Measurements from ENCODE around the gene TNFAIP3. TPM values are rescaled to one million over a fixed set of nuclear protein-coding genes. Genes with fewer than 3 reads are reported as not detected.
"Not testable (repeated sequence)": the region's sequence is repeated elsewhere in the genome, so short reads cannot be mapped to it uniquely, and the experiment has no call there.

TNFAIP3 gene
- total RNA-seq, 1 donor from 2014 or later: 16.8 TPM

GRCh38 chr6:137884149-137884909 is 17.3 kb downstream of the TNFAIP3 start:
- DNase-seq (ENCODE audit: low read depth): no peak
- Histone ChIP-seq H3K4me2 (ENCODE audit: low read length) (no peak overlapping the region), H3K9ac (ENCODE audit: low read length) (no peak overlapping the region), H4K20me1 (ENCODE audit: insufficient read depth, low read length) (peaks cover 4% of the 10 kb centered on the region), H3K9me3 (ENCODE audit: insufficient read depth, low read depth, low read length) (no peaks in the 10 kb centered on the region), H3K79me2 (ENCODE audit: insufficient read depth, low read length) (no peaks in the 10 kb centered on the region), H3K27ac (ENCODE audit: low read depth, low read length) (no peak overlapping the region), H3K4me3 (ENCODE audit: insufficient read depth, low read depth, low read length) (no peak overlapping the region), H3K27me3 (ENCODE audit: insufficient read depth, low read length) (no peaks in the 10 kb centered on the region), H2AFZ (ENCODE audit: low read depth, low read length) (no peak overlapping the region), H3K4me1 (ENCODE audit: insufficient read depth, low read length) (no peaks in the 10 kb centered on the region), H3K36me3 (ENCODE audit: insufficient read depth, low read length) (peaks cover 28% of the 10 kb centered on the region)
- peaks cover 6% of the 10 kb centered on the region for H3K36me3 Mint-ChIP-seq (ENCODE audit: low read depth, unreplicated experiment)
- TF ChIP-seq, protein P1, sequence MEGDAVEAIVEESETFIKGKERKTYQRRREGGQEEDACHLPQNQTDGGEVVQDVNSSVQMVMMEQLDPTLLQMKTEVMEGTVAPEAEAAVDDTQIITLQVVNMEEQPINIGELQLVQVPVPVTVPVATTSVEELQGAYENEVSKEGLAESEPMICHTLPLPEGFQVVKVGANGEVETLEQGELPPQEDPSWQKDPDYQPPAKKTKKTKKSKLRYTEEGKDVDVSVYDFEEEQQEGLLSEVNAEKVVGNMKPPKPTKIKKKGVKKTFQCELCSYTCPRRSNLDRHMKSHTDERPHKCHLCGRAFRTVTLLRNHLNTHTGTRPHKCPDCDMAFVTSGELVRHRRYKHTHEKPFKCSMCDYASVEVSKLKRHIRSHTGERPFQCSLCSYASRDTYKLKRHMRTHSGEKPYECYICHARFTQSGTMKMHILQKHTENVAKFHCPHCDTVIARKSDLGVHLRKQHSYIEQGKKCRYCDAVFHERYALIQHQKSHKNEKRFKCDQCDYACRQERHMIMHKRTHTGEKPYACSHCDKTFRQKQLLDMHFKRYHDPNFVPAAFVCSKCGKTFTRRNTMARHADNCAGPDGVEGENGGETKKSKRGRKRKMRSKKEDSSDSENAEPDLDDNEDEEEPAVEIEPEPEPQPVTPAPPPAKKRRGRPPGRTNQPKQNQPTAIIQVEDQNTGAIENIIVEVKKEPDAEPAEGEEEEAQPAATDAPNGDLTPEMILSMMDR (IDR thresholded peaks at IDR 0.05; ENCODE audit: insufficient read depth, low read depth, low read length): no peak
- TF ChIP-seq EZH2 (IDR thresholded peaks at IDR 0.05; ENCODE audit: insufficient read depth, low read length): no peak
- H3K4me1 Mint-ChIP-seq (ENCODE audit: low read depth, unreplicated experiment): peaks cover 17% of the 10 kb centered on the region
- no peak for FAIRE-seq
- H3K9me3 Mint-ChIP-seq (ENCODE audit: unreplicated experiment): peaks cover 19% of the 10 kb centered on the region
- no peak overlapping the region for H3K4me3 Mint-ChIP-seq (ENCODE audit: unreplicated experiment)
- no peak overlapping the region for H3K27ac Mint-ChIP-seq (ENCODE audit: unreplicated experiment)
- H3K27me3 Mint-ChIP-seq (ENCODE audit: low read depth, unreplicated experiment): no peaks in the 10 kb centered on the region

DNA sequence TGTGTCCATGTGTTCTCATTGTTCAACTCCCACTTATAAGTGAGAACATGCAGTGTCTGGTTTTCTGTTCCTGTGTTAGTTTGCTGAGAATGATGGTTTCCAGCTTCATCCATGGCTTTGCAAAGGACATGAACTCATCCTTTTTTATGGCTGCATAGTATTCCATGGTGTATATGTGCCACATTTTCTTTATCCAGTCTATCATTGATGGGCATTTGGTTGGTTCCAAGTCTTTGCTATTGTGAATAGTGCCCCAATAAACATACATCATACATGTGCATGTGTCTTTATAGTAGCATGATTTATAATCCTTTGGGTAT is 17.8 kb downstream of the TNFAIP3 start:
- H3K36me3 ChIP-seq (ENCODE audit: insufficient read depth, low read length): peaks cover 22% of the 10 kb centered on the region
- H3K4me2 ChIP-seq (ENCODE audit: low read length); H3K27ac ChIP-seq (ENCODE audit: low read depth, low read length); H3K9ac ChIP-seq (ENCODE audit: low read length); H3K79me2 ChIP-seq (ENCODE audit: insufficient read depth, low read length); H3K27me3 ChIP-seq (ENCODE audit: insufficient read depth, low read length); H3K4me1 ChIP-seq (ENCODE audit: insufficient read depth, low read length); H3K27me3 Mint-ChIP-seq (ENCODE audit: low read depth, unreplicated experiment); FAIRE-seq; H3K27ac Mint-ChIP-seq (ENCODE audit: unreplicated experiment); H2AFZ ChIP-seq (ENCODE audit: low read depth, low read length); H3K36me3 Mint-ChIP-seq (ENCODE audit: low read depth, unreplicated experiment); DNase-seq (ENCODE audit: low read depth); H3K4me3 ChIP-seq (ENCODE audit: insufficient read depth, low read depth, low read length); H3K9me3 ChIP-seq (ENCODE audit: insufficient read depth, low read depth, low read length); H3K4me3 Mint-ChIP-seq (ENCODE audit: unreplicated experiment); H4K20me1 ChIP-seq (ENCODE audit: insufficient read depth, low read length): not testable (repeated sequence)
- Mint-ChIP-seq H3K4me1 (ENCODE audit: low read depth, unreplicated experiment) (peaks cover 17% of the 10 kb centered on the region), H3K9me3 (ENCODE audit: unreplicated experiment) (peaks cover 19% of the 10 kb centered on the region)

GRCh38 chr6:137886226-137886625 is 19.2 kb downstream of the TNFAIP3 start:
- not testable (repeated sequence) for H3K27me3 Mint-ChIP-seq (ENCODE audit: low read depth, unreplicated experiment); H3K36me3 Mint-ChIP-seq (ENCODE audit: low read depth, unreplicated experiment); H2AFZ ChIP-seq (ENCODE audit: low read depth, low read length); H3K79me2 ChIP-seq (ENCODE audit: insufficient read depth, low read length); H3K4me2 ChIP-seq (ENCODE audit: low read length); H3K4me3 Mint-ChIP-seq (ENCODE audit: unreplicated experiment); H3K9ac ChIP-seq (ENCODE audit: low read length); H3K27me3 ChIP-seq (ENCODE audit: insufficient read depth, low read length); H4K20me1 ChIP-seq (ENCODE audit: insufficient read depth, low read length); H3K27ac ChIP-seq (ENCODE audit: low read depth, low read length); H3K27ac Mint-ChIP-seq (ENCODE audit: unreplicated experiment); H3K9me3 ChIP-seq (ENCODE audit: insufficient read depth, low read depth, low read length); H3K4me3 ChIP-seq (ENCODE audit: insufficient read depth, low read depth, low read length); DNase-seq (ENCODE audit: low read depth); FAIRE-seq; H3K4me1 ChIP-seq (ENCODE audit: insufficient read depth, low read length)
- Mint-ChIP-seq H3K9me3 (ENCODE audit: unreplicated experiment) (peaks cover 19% of the 10 kb centered on the region), H3K4me1 (ENCODE audit: low read depth, unreplicated experiment) (peaks cover 17% of the 10 kb centered on the region)
- H3K36me3 ChIP-seq (ENCODE audit: insufficient read depth, low read length): peaks cover 14% of the 10 kb centered on the region

Measured in astrocyte (in vitro differentiated cells and primary cell).